T-helper 17 cell (primary cell): Measurements from ENCODE around the gene RPL41. TPM values are rescaled to one million over a fixed set of nuclear protein-coding genes. Genes with fewer than 3 reads are reported as not detected.

Experiments used
- ATAC-seq: fragments of 150-1000 bp; cut with Tn5 transposase; 2 replicates; pipeline ENCODE4 v1.10.0; 2021; ENCODE audit warnings: mild to moderate bottlenecking, moderate library complexity
- DNase-seq, 3 donors: peaks; one replicate each; pipeline versions ENCODE4 v3.0.0 to v3.0.0-alpha.2; 2020 to 2021
- H3K9me3 ChIP-seq: one replicate; pipeline ENCODE4 v1.7.0; 2013; ENCODE audit warnings: low read length, mild to moderate bottlenecking; ENCODE audit not compliant: control insufficient read depth, poor library complexity, severe bottlenecking
- H3K27ac Mint-ChIP-seq: one replicate; pipeline ENCODE4 v1.8.0; 2022; ENCODE audit warnings: mild to moderate bottlenecking, moderate library complexity, mixed read lengths
- H3K27me3 Mint-ChIP-seq: one replicate; pipeline ENCODE4 v1.8.0; 2022; ENCODE audit warnings: mixed read lengths
- H3K36me3 Mint-ChIP-seq: one replicate; pipeline ENCODE4 v1.8.0; 2022; ENCODE audit warnings: low read depth, mixed read lengths
- H3K4me1 Mint-ChIP-seq: one replicate; pipeline ENCODE4 v1.8.0; 2022; ENCODE audit warnings: mild to moderate bottlenecking, mixed read lengths
- H3K4me3 Mint-ChIP-seq: one replicate; pipeline ENCODE4 v1.8.0; 2022; ENCODE audit warnings: mild to moderate bottlenecking, moderate library complexity, mixed read lengths
- total RNA-seq, 4 donors: library from RNA in 2 of 4; stranded (reverse) in 2 of 4; gene quantifications; one replicate each; pipeline ENCODE4 v1.2.3 and lab custom pipeline; 2022 to 2026

RPL41 gene
- total RNA-seq, 2 donors from 2014 or later, result 5,484 to 5,668 TPM

DNA sequence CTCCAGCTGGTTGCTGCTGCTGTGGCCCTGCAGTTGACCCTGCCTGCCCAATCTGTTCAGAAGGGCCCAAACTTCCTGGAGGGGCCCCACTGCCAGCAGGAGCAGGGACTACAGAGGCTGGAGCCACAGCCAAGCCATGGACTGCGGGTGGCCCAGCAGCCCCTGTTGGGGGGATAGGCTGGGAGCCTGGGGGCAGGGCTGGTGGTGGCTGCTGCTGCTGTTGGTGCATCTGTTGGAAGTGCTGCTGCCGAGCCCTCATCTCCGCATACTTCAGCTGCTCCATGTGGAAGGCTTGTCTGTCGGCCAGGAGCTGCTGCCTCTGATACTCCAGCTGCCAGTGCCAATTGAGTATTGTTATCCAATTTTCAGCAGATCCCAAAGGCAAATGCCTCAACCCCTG lies 48.9 kb downstream of the RPL41 start:
- H3K4me3 Mint-ChIP-seq, result no peak overlapping the region
- H3K36me3 Mint-ChIP-seq, result peaks cover 20% of the 10 kb centered on the region
- H3K27ac Mint-ChIP-seq, result no peak overlapping the region
- DNase-seq (no peak), ATAC-seq (no peak)
- H3K4me1 Mint-ChIP-seq, result peaks cover 30% of the 10 kb centered on the region
- H3K27me3 Mint-ChIP-seq, result no peaks in the 10 kb centered on the region
- H3K9me3 ChIP-seq, result no peaks in the 10 kb centered on the region

Other genes starting within 250 kb of the RPL41 start
- 10 to 100 TPM; 21.9 to 23.3 TPM for gene PYM1, start 188.7 kb upstream of the RPL41 start, total RNA-seq
- gene DGKA, start 185.5 kb upstream of the RPL41 start, total RNA-seq, result 1,000 to 10,000 TPM in 1 of 2 donors, 100 to 1,000 TPM in 1; 870 to 1,080 TPM
- gene PMEL, start 150.6 kb upstream of the RPL41 start, total RNA-seq, result under 1 TPM in 1 of 2 donors, not detected in 1; 0.63 TPM
- 10 to 100 TPM; 12.2 to 18.7 TPM for gene CDK2, start 149.8 kb upstream of the RPL41 start, total RNA-seq
- 10 to 100 TPM; 56.4 to 57.0 TPM for gene RAB5B, start 142.6 kb upstream of the RPL41 start, total RNA-seq
- gene SUOX, start 119.4 kb upstream of the RPL41 start, total RNA-seq, result 1 to 10 TPM; 1.5 to 2.2 TPM
- 1 to 10 TPM; 3.9 to 9.4 TPM for gene IKZF4, start 95.6 kb upstream of the RPL41 start, total RNA-seq
- gene RPS26, start 74.7 kb upstream of the RPL41 start, total RNA-seq, result 10 to 100 TPM; 46.9 to 72.3 TPM
- gene ERBB3, start 36.5 kb upstream of the RPL41 start, total RNA-seq, result under 1 TPM; 0.60 to 0.80 TPM
- 10 to 100 TPM; 62.0 to 76.2 TPM for gene PA2G4, start 12.1 kb upstream of the RPL41 start, total RNA-seq
- 1 to 10 TPM; 6.8 to 8.7 TPM for gene ZC3H10, start 1.6 kb downstream of the RPL41 start, total RNA-seq
- 100 to 1,000 TPM; 178 to 211 TPM for gene ESYT1, start 11.6 kb downstream of the RPL41 start, total RNA-seq
- 1 to 10 TPM; 5.4 to 9.0 TPM for gene MYL6B, start 36.0 kb downstream of the RPL41 start, total RNA-seq
- 100 to 1,000 TPM; 741 to 784 TPM for gene MYL6, start 41.7 kb downstream of the RPL41 start, total RNA-seq
- 100 to 1,000 TPM; 130 to 138 TPM for gene SMARCC2, start 72.8 kb downstream of the RPL41 start, total RNA-seq
- gene RNF41, start 105.3 kb downstream of the RPL41 start, total RNA-seq, result 10 to 100 TPM; 35.5 to 37.4 TPM
- 10 to 100 TPM; 12.5 to 19.4 TPM for gene NABP2, start 107.7 kb downstream of the RPL41 start, total RNA-seq
- not detected for gene SLC39A5, start 113.4 kb downstream of the RPL41 start, total RNA-seq
- gene ANKRD52, start 141.8 kb downstream of the RPL41 start, total RNA-seq, result 10 to 100 TPM; 30.8 to 33.4 TPM
- 10 to 100 TPM; 28.7 to 34.4 TPM for gene COQ10A, start 150.3 kb downstream of the RPL41 start, total RNA-seq
- gene CS, start 183.7 kb downstream of the RPL41 start, total RNA-seq, result 100 to 1,000 TPM; 189 to 197 TPM
- gene CNPY2, start 199.4 kb downstream of the RPL41 start, total RNA-seq, result 10 to 100 TPM; 47.4 to 53.4 TPM
- gene PAN2, start 217.4 kb downstream of the RPL41 start, total RNA-seq, result 100 to 1,000 TPM in 1 of 2 donors, 10 to 100 TPM in 1; 81.1 to 108 TPM
- 10 to 100 TPM; 44.9 to 49.8 TPM for gene IL23A, start 222.3 kb downstream of the RPL41 start, total RNA-seq
- 100 to 1,000 TPM; 116 to 145 TPM for gene STAT2, start 243.5 kb downstream of the RPL41 start, total RNA-seq
- not detected for gene APOF, start 246.2 kb downstream of the RPL41 start, total RNA-seq